Mesendoderm (in vitro differentiated cells): Measurements from ENCODE around the gene CDH10.

Experiments used
- DNase-seq: peaks from one replicate; pipeline ENCODE4 v3.0.0; 2013
- H2AK5ac ChIP-seq: 2 replicates; pipeline ENCODE4 v1.6.1; 2013; ENCODE audit warnings: low read length, inconsistent platforms
- H2BK120ac ChIP-seq: 2 replicates; pipeline ENCODE4 v1.6.1; 2013; ENCODE audit warnings: low read depth, mild to moderate bottlenecking, low read length, moderate library complexity, mixed read lengths
- H2BK15ac ChIP-seq: replicated peaks from 2 replicates; pipeline ENCODE4 v1.6.1; 2013; ENCODE audit warnings: low read depth, mild to moderate bottlenecking, moderate library complexity
- H2BK5ac ChIP-seq: 2 replicates; pipeline ENCODE4 v1.6.1; 2013; ENCODE audit warnings: low read length, inconsistent platforms
- H3K18ac ChIP-seq: 2 replicates; pipeline ENCODE4 v1.6.1; 2013; ENCODE audit warnings: mild to moderate bottlenecking, low read length, mixed read lengths
- H3K23ac ChIP-seq: one replicate; pipeline ENCODE4 v1.6.1; 2013; ENCODE audit warnings: low read length
- H3K27ac ChIP-seq: 2 replicates; pipeline ENCODE4 v1.5.1; 2013; ENCODE audit warnings: low read depth, mild to moderate bottlenecking, inconsistent platforms, low read length, moderate library complexity
- H3K27me3 ChIP-seq: 2 replicates; pipeline ENCODE4 v1.6.1; 2013; ENCODE audit warnings: low read length, control low read depth, mild to moderate bottlenecking, inconsistent platforms; ENCODE audit not compliant: insufficient read depth, poor library complexity
- H3K36me3 ChIP-seq: 2 replicates; pipeline ENCODE4 v1.6.1; 2013; ENCODE audit warnings: low read length, inconsistent platforms; ENCODE audit not compliant: control insufficient read depth, insufficient read depth
- H3K4ac ChIP-seq: one replicate; pipeline ENCODE4 v1.6.1; 2013; ENCODE audit warnings: low read depth, mild to moderate bottlenecking, low read length, moderate library complexity
- H3K4me1 ChIP-seq: 2 replicates; pipeline ENCODE4 v1.6.1; 2013; ENCODE audit warnings: low read depth, low read length, inconsistent platforms; ENCODE audit not compliant: control insufficient read depth
- H3K4me2 ChIP-seq: 2 replicates; pipeline ENCODE4 v1.6.1; 2013; ENCODE audit warnings: low read length
- H3K4me3 ChIP-seq: 2 replicates; pipeline ENCODE4 v1.5.1; 2013; ENCODE audit warnings: mild to moderate bottlenecking, low read length
- H3K56ac ChIP-seq: one replicate; pipeline ENCODE4 v1.6.1; 2013; ENCODE audit warnings: low read length
- H3K79me1 ChIP-seq: 2 replicates; pipeline ENCODE4 v1.6.1; 2013; ENCODE audit warnings: low read length, inconsistent platforms
- H3K79me2 ChIP-seq: 2 replicates; pipeline ENCODE4 v1.6.1; 2013; ENCODE audit warnings: mild to moderate bottlenecking, low read length; ENCODE audit not compliant: control insufficient read depth, insufficient read depth
- H3K9ac ChIP-seq: 2 replicates; pipeline ENCODE4 v1.6.1; 2013; ENCODE audit warnings: low read length, inconsistent platforms
- H4K5ac ChIP-seq: one replicate; pipeline ENCODE4 v1.6.1; 2013; ENCODE audit warnings: low read length
- H4K8ac ChIP-seq: one replicate; pipeline ENCODE4 v1.6.1; 2013; ENCODE audit warnings: low read depth, mild to moderate bottlenecking, control low read depth, low read length, moderate library complexity
- WGBS: extraction: QIAGEN DNeasy Blood & Tissue Kit; methylation state at CpG from one replicate; pipeline ENCODE4 v1.1.7; 2013; ENCODE audit warnings: low lambda C conversion rate, missing lambda C conversion rate; ENCODE audit not compliant: insufficient coverage; ENCODE audit errors: extremely low coverage; 5-methylcytosine and 5-hydroxymethylcytosine counted together

The CDH10 gene

GRCh38 chr5:24623031-24623430 lies 21.7 kb downstream of the CDH10 start:
- Histone ChIP-seq H3K27me3 (no peaks in the 10 kb centered on the region), H3K9ac (no peak overlapping the region), H3K79me2 (no peaks in the 10 kb centered on the region), H2BK5ac (no peak overlapping the region), H3K4ac (no peak overlapping the region), H3K4me1 (no peaks in the 10 kb centered on the region), H3K4me3 (no peak overlapping the region), H3K23ac (no peak overlapping the region), H3K18ac (no peak overlapping the region), H4K5ac (no peak overlapping the region), H3K4me2 (no peak overlapping the region), H4K8ac (no peak overlapping the region), H3K56ac (no peak overlapping the region), H2AK5ac (no peak overlapping the region), H3K79me1 (no peaks in the 10 kb centered on the region), H3K27ac (no peak overlapping the region), H3K36me3 (no peaks in the 10 kb centered on the region), H2BK15ac (no peak overlapping the region), H2BK120ac (no peak overlapping the region)
- no peak for DNase-seq
- no CpG with 5 or more reads among the region's 5 CpGs for WGBS

- Histone ChIP-seq H3K23ac (no peak overlapping the region), H3K4ac (no peak overlapping the region), H3K36me3 (no peaks in the 10 kb centered on the region), H3K9ac (no peak overlapping the region), H2AK5ac (no peak overlapping the region), H2BK15ac (no peak overlapping the region), H3K18ac (no peak overlapping the region), H3K27ac (no peak overlapping the region), H2BK5ac (no peak overlapping the region), H3K4me1 (no peaks in the 10 kb centered on the region), H3K4me2 (no peak overlapping the region), H3K56ac (no peak overlapping the region), H2BK120ac (no peak overlapping the region), H3K79me1 (no peaks in the 10 kb centered on the region), H4K5ac (no peak overlapping the region), H3K4me3 (no peak overlapping the region), H3K27me3 (no peaks in the 10 kb centered on the region), H4K8ac (no peak overlapping the region), H3K79me2 (no peaks in the 10 kb centered on the region)
- WGBS: no CpG with 5 or more reads among the region's 6 CpGs
- DNase-seq: peak; percentile 62
Measured at GRCh38 chr5:24621792-24622191, 23.0 kb downstream of the CDH10 start.

GRCh38 chr5:24616566-24616965 lies 28.2 kb downstream of the CDH10 start:
- Histone ChIP-seq H3K79me1 (no peaks in the 10 kb centered on the region), H3K79me2 (no peaks in the 10 kb centered on the region), H2BK5ac (no peak overlapping the region), H3K18ac (no peak overlapping the region), H3K4me2 (no peak overlapping the region), H4K8ac (no peak overlapping the region), H3K9ac (no peak overlapping the region), H3K56ac (no peak overlapping the region), H2AK5ac (no peak overlapping the region), H4K5ac (no peak overlapping the region), H3K27ac (no peak overlapping the region), H3K4ac (no peak overlapping the region), H3K23ac (no peak overlapping the region), H3K36me3 (no peaks in the 10 kb centered on the region), H2BK15ac (no peak overlapping the region), H2BK120ac (no peak overlapping the region), H3K27me3 (no peaks in the 10 kb centered on the region), H3K4me3 (no peak overlapping the region), H3K4me1 (no peaks in the 10 kb centered on the region)
- WGBS: no CpG with 5 or more reads among the region's 1 CpG
- no peak for DNase-seq

DNA sequence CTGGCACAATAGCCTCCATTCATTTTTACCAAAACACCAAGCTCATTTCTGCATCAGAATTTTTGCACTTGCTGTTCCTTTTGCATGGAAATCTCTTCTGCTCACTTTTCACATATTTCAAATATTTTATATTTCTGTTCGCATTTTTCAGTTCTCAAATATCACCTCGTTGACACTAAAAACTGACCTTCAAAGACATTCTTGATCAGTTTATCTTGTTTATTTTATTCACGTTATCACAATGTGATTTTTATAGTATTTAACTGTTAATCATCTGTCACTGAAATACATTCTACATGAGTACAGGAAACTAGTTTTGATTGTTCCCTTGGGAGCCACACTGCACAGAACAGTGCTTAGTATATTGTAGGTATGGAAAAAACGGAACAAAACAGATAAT lies 29.6 kb downstream of the CDH10 start:
- Histone ChIP-seq H3K4me3 (no peak overlapping the region), H4K5ac (no peak overlapping the region), H2BK5ac (no peak overlapping the region), H3K9ac (no peak overlapping the region), H3K4me2 (no peak overlapping the region), H4K8ac (no peak overlapping the region), H3K27ac (no peak overlapping the region), H3K4ac (no peak overlapping the region), H3K79me2 (no peaks in the 10 kb centered on the region), H3K36me3 (no peaks in the 10 kb centered on the region), H3K56ac (no peak overlapping the region), H3K18ac (no peak overlapping the region), H3K79me1 (no peaks in the 10 kb centered on the region), H2BK120ac (no peak overlapping the region), H3K23ac (no peak overlapping the region), H2AK5ac (no peak overlapping the region), H2BK15ac (no peak overlapping the region), H3K4me1 (no peaks in the 10 kb centered on the region), H3K27me3 (no peaks in the 10 kb centered on the region)
- WGBS: 100% methylated on average over 2 of the region's 4 CpGs
- no peak for DNase-seq

DNA sequence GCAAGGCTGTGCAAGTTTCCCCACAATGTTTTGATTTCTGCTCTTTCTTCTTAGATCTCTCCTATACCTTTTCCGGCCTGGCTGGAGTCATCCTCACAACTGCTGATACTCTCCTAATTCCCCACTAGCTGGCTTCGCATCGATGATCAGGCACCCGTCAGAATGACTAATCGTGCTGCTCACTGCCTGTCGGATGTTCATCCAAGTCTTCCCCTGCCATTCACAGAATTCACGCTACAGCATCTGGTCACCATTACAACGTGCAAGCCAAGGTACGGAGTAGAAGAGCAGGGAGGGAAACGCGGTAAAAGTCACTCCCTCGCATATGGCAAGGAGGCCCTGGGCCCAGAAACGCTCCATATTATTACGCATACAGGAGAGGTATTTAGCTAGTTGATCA lies 35.1 kb downstream of the CDH10 start:
- WGBS: no CpG with 5 or more reads among the region's 14 CpGs
- H4K8ac ChIP-seq: no peak overlapping the region

GRCh38 chr5:24606971-24607370 lies 37.8 kb downstream of the CDH10 start:
- no CpG with 5 or more reads among the region's 3 CpGs for WGBS

More for the DNA sequence above, 35.1 kb downstream of the CDH10 start:
- Histone ChIP-seq H3K79me1 (no peaks in the 10 kb centered on the region), H3K4me1 (no peaks in the 10 kb centered on the region), H3K18ac (no peak overlapping the region), H4K5ac (no peak overlapping the region), H3K4me3 (no peak overlapping the region), H2BK120ac (no peak overlapping the region), H3K36me3 (no peaks in the 10 kb centered on the region), H3K56ac (no peak overlapping the region), H2BK15ac (no peak overlapping the region), H2AK5ac (no peak overlapping the region), H2BK5ac (no peak overlapping the region), H3K23ac (no peak overlapping the region), H3K27ac (no peak overlapping the region), H3K79me2 (no peaks in the 10 kb centered on the region), H3K9ac (no peak overlapping the region), H3K27me3 (no peaks in the 10 kb centered on the region), H3K4ac (no peak overlapping the region), H3K4me2 (no peak overlapping the region)
- no peak for DNase-seq

More at GRCh38 chr5:24606971-24607370, 37.8 kb downstream of the CDH10 start:
- H3K9ac ChIP-seq: no peak overlapping the region
- no peak for DNase-seq
- H3K36me3 ChIP-seq: no peaks in the 10 kb centered on the region
- no peaks in the 10 kb centered on the region for H3K27me3 ChIP-seq
- H3K4me1 ChIP-seq: no peaks in the 10 kb centered on the region
- H4K5ac ChIP-seq: no peak overlapping the region
- no peak overlapping the region for H3K4me2 ChIP-seq
- H2BK15ac ChIP-seq: no peak overlapping the region
- H3K79me1 ChIP-seq: no peaks in the 10 kb centered on the region
- H2BK5ac ChIP-seq: no peak overlapping the region
- H2BK120ac ChIP-seq: no peak overlapping the region
- no peak overlapping the region for H2AK5ac ChIP-seq
- no peaks in the 10 kb centered on the region for H3K79me2 ChIP-seq
- no peak overlapping the region for H3K27ac ChIP-seq
- no peak overlapping the region for H3K4me3 ChIP-seq
- no peak overlapping the region for H3K4ac ChIP-seq
- no peak overlapping the region for H4K8ac ChIP-seq
- no peak overlapping the region for H3K23ac ChIP-seq
- no peak overlapping the region for H3K56ac ChIP-seq
- no peak overlapping the region for H3K18ac ChIP-seq
